Gastrocnemius medialis (tissue), 4 donors: ENCODE results near the gene GNB4. TPM values are rescaled to one million over a fixed set of nuclear protein-coding genes. Genes with fewer than 3 reads are reported as not detected.

ENCODE experiments used
- ATAC-seq, 2 donors: fragments of 150-250 bp; one replicate each; pipeline ENCODE4 v1.9.1; 2016
- DNase-seq, 2 donors: peaks; one replicate each; pipeline ENCODE4 v3.0.0-alpha.2; 2019
- H3K27ac ChIP-seq, 4 donors: fragments of 200-600 bp; sonication (generic); 1 replicate in 1 of 4; 2 replicates in 3 of 4; pipeline ENCODE4 v1.5.1; 2016 to 2018; ENCODE audit warnings: mild to moderate bottlenecking in 2 of 4, moderate library complexity in 1 of 4
- H3K27me3 ChIP-seq, 3 donors: fragments of 200-600 bp; sonication (generic) in 2 of 3; 1 replicate in 1 of 3; 2 replicates in 2 of 3; pipeline versions ENCODE4 v1.5.1 to v1.6.0; 2016 to 2019; ENCODE audit warnings: mild to moderate bottlenecking in 1 of 3, moderate library complexity in 1 of 3
- H3K36me3 ChIP-seq, 2 donors: fragments of 200-600 bp; sonication (generic) in 1 of 2; one replicate each; pipeline ENCODE4 v1.5.1; 2017 to 2018
- H3K4me1 ChIP-seq, 2 donors: fragments of 200-600 bp; sonication (generic) in 1 of 2; one replicate each; pipeline ENCODE4 v1.5.1; 2016 to 2017; ENCODE audit warnings: mild to moderate bottlenecking in 2 of 2
- H3K4me3 ChIP-seq, 4 donors: fragments of 200-600 bp; sonication (generic) in 3 of 4; 1 replicate in 1 of 4; 2 replicates in 3 of 4; pipeline ENCODE4 v1.5.1; 2016 to 2019; ENCODE audit warnings: mild to moderate bottlenecking in 2 of 4
- H3K9me3 ChIP-seq, 3 donors: fragments of 200-600 bp; sonication (generic) in 2 of 3; 1 replicate in 1 of 3; 2 replicates in 2 of 3; pipeline ENCODE4 v1.5.1; 2016 to 2019
- CTCF ChIP-seq, 5 experiments: fragments of 450-650 bp in 3 of 5; fragments of 200-600 bp in 2 of 5; sonication (generic) in 2 of 5; IDR thresholded peaks in 4 of 5; conservative IDR thresholded peaks in 1 of 5; 1 replicate in 4 of 5; 2 replicates in 1 of 5; pipeline ENCODE4 v1.5.1; 2016 to 2019; ENCODE audit warnings: antibody characterized with exemption in 5 of 5, mild to moderate bottlenecking in 3 of 5, moderate library complexity in 3 of 5
- POLR2A ChIP-seq, 2 donors: fragments of 450-650 bp; IDR thresholded peaks; one replicate each; pipeline ENCODE4 v1.6.1; 2017; ENCODE audit warnings: antibody characterized with exemption in 2 of 2, mild to moderate bottlenecking in 2 of 2, moderate library complexity in 2 of 2
- in situ Hi-C, 4 donors: fragments of 200-750 bp; cut with MboI; loops; one replicate each; pipeline versions ENCODE4 v1.15.0 to v1.8.0; 2017; ENCODE audit warnings: low sequenced_read_pairs in 4 of 4
- intact Hi-C: fragments of 100-400 bp; cut with DNase I; formaldehyde crosslinking; loops from one replicate; pipeline ENCODE4 v1.15.1; 2023; ENCODE audit warnings: low total_unique reads
- total RNA-seq, 4 donors: library from RNA; depleted of rRNA; stranded (reverse); fragments of >200 nt; gene quantifications; one replicate each; pipeline versions ENCODE4 v1.1.0 to v1.2.3, GENCODE V29; 2016

GNB4 gene
- total RNA-seq, 4 donors from 2014 or later = 3.4 to 4.9 (median 3.7) TPM

GRCh38 chr3:179486806-179487205, 35.5 kb upstream of the GNB4 start:
- TF ChIP-seq POLR2A (IDR thresholded peaks at IDR 0.05) (no peak), CTCF (IDR thresholded peaks at IDR 0.05 in 4 of 5, conservative IDR thresholded peaks at IDR 0.05 in 1 of 5) (no peak)
- H3K9me3 ChIP-seq = no peaks in the 10 kb centered on the region
- H3K4me1 ChIP-seq = no peaks in the 10 kb centered on the region
- in situ Hi-C loops (no loop called here), intact Hi-C loops (no loop called here)
- no peak overlapping the region for H3K27ac ChIP-seq
- ATAC-seq = no peak
- no peaks in the 10 kb centered on the region for H3K36me3 ChIP-seq
- H3K4me3 ChIP-seq = no peak overlapping the region
- no peak for DNase-seq
- no peaks in the 10 kb centered on the region for H3K27me3 ChIP-seq

GRCh38 chr3:179482857-179483256, 31.6 kb upstream of the GNB4 start:
- TF ChIP-seq CTCF (IDR thresholded peaks at IDR 0.05 in 4 of 5, conservative IDR thresholded peaks at IDR 0.05 in 1 of 5) (no peak), POLR2A (IDR thresholded peaks at IDR 0.05) (no peak)
- no peak overlapping the region for H3K4me3 ChIP-seq
- H3K27ac ChIP-seq = no peak overlapping the region
- H3K27me3 ChIP-seq = no peaks in the 10 kb centered on the region
- DNase-seq (no peak), ATAC-seq (no peak)
- in situ Hi-C loops = no loop called here
- H3K4me1 ChIP-seq = no peaks in the 10 kb centered on the region
- intact Hi-C loops = no loop called here
- H3K9me3 ChIP-seq = no peaks in the 10 kb centered on the region
- no peaks in the 10 kb centered on the region for H3K36me3 ChIP-seq

GRCh38 chr3:179476215-179476614, 24.9 kb upstream of the GNB4 start:
- ATAC-seq = no peak
- Histone ChIP-seq H3K4me3 (no peak overlapping the region), H3K9me3 (no peaks in the 10 kb centered on the region), H3K36me3 (no peaks in the 10 kb centered on the region), H3K4me1 (peaks cover 0 to 4% of the 10 kb centered on the region in 2 donors), H3K27me3 (no peaks in the 10 kb centered on the region), H3K27ac (no peak overlapping the region)
- intact Hi-C loops (no loop called here), in situ Hi-C loops (no loop called here)
- DNase-seq = no peak
- no peak for TF ChIP-seq CTCF (IDR thresholded peaks at IDR 0.05 in 4 of 5, conservative IDR thresholded peaks at IDR 0.05 in 1 of 5)
- no peak for TF ChIP-seq POLR2A (IDR thresholded peaks at IDR 0.05)

GRCh38 chr3:179474480-179474879, 23.2 kb upstream of the GNB4 start:
- Histone ChIP-seq H3K27ac (peak overlapping the region in 1 of 4 donors; percentile 32), H3K4me3 (no peak overlapping the region), H3K36me3 (no peaks in the 10 kb centered on the region), H3K27me3 (no peaks in the 10 kb centered on the region), H3K4me1 (peaks cover 0 to 4% of the 10 kb centered on the region in 2 donors), H3K9me3 (no peaks in the 10 kb centered on the region)
- intact Hi-C loops = no loop called here
- TF ChIP-seq POLR2A (IDR thresholded peaks at IDR 0.05) (no peak), CTCF (IDR thresholded peaks at IDR 0.05 in 4 of 5, conservative IDR thresholded peaks at IDR 0.05 in 1 of 5) (no peak)
- ATAC-seq (no peak), DNase-seq (no peak)
- in situ Hi-C loops = no loop called here

GRCh38 chr3:179473565-179473964, 22.3 kb upstream of the GNB4 start:
- DNase-seq (no peak), ATAC-seq (peak in 1 of 2 donors; percentile 33)
- intact Hi-C loops = no loop called here
- TF ChIP-seq POLR2A (IDR thresholded peaks at IDR 0.05) (no peak), CTCF (IDR thresholded peaks at IDR 0.05 in 4 of 5, conservative IDR thresholded peaks at IDR 0.05 in 1 of 5) (no peak)
- no peaks in the 10 kb centered on the region for H3K9me3 ChIP-seq
- no peaks in the 10 kb centered on the region for H3K27me3 ChIP-seq
- in situ Hi-C loops = no loop called here
- no peaks in the 10 kb centered on the region for H3K36me3 ChIP-seq
- peak overlapping the region in 1 of 4 donors; percentile 32 for H3K27ac ChIP-seq
- peaks cover 0 to 4% of the 10 kb centered on the region in 2 donors for H3K4me1 ChIP-seq
- no peak overlapping the region for H3K4me3 ChIP-seq
